GM19438 (cell line): Measurements from ENCODE around the gene HCFC1.

Experiments used
- ATAC-seq: cut with Tn5 transposase; IDR thresholded peaks from one replicate; pipeline ENCODE4 v1.9.1; 2021; ENCODE audit warnings: low read depth; ENCODE audit not compliant: unreplicated experiment

The HCFC1 gene

DNA sequence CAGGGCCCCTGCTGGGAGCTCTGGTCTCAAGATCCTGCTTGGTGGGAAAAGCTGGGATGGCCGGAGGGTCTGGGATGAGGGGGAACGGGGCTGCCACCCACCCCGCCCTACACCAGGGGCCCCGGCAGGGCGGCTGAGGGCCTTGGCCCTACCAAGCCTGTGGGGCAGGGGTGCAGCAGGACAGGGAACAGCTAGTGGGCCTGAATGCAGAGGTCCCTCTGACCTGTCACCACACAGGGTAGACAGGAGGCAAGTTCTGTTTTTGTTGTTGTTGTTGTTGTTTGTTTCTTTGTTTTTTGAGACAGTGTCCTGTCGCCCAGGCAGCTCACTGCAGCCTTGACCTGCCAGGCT, 26.8 kb downstream of the HCFC1 start:
- no peak for ATAC-seq

- no peak for ATAC-seq
These were observed 27.3 kb downstream of the HCFC1 start, which contains the start of gene RENBP for GRCh38 chrX:153944140-153944799. TSS of gene RENBP (minus strand) at chrX:153944643. CDS start at chrX:153944610, 33 bp downstream.

DNA sequence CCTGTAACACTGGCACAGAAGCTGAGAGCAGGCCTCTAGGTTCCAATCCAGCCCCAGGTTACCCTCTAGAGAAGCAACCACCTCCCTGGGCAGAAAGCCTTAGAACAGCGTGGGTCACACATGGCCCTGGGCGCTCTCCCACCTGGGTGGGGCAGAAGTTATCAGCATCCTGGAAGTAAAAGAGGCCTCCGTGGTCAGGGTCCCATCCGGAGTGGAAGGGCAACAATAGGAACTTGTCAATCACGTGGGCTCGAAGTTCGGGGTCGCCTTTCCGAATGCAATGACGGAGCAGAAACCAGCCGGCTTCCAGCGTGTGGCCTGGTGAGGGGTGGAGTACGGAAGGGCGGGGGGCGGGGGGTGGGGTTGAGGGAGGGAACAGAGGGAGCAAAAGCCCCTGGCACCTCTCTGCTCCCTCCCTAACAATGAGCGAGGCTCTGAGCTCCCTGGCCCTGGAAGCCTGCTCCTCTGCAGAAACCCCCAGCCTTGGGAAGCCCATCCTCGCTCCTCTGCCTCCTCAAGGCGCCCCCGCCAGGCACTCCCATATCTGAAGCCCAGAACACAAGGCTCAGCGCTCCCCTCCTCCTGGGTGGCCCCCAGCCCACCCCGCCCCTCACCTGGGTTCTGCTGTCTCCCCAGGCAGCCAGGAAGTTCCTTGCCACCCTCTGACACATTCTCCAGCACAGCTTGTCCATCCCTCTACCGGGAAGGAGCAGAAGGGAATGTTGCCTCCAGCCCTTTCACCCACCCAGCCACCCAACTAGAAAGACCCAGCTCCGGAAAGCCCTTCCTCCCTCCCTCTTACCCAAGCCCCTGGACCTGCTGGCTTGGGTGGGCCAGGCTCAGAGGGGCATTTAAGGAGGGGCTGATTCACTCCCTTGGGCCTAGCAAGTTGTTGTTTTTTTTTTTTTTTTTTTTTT, 30.0 kb downstream of the HCFC1 start:
- no peak for ATAC-seq

GRCh38 chrX:153939573-153939972, 32.0 kb downstream of the HCFC1 start:
- no peak for ATAC-seq

- no peak for ATAC-seq
These were observed 33.3 kb downstream of the HCFC1 start for GRCh38 chrX:153938226-153938786.

DNA sequence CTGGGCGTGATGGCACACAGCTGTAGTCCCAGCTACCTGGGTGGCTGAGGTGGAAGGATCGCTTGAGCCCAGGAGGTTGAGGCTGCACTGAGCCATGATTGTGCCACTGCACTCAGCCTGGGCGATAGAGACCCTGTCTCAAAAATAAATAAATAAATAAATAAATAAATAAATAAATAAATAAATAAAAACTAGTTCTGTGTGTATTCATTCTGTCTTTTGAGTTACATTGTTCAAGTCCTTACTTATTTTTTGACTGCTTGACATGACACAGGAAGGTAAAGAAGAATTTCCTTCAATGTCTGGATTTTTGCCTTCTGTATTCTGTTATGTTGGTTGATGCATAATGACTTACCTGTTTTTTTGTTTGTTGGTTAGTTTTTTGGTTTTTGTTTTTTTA, 34.6 kb downstream of the HCFC1 start:
- ATAC-seq, result no peak

GRCh38 chrX:153935326-153935851, 36.2 kb downstream of the HCFC1 start:
- peak; percentile 13 for ATAC-seq

GRCh38 chrX:153934762-153935325, 36.8 kb downstream of the HCFC1 start, which contains the start of gene NAA10:
TSS of gene NAA10 (minus strand) at chrX:153935037. CDS start at chrX:153934904, 133 bp downstream.
- ATAC-seq, result peak; percentile 90

GRCh38 chrX:153934148-153934761, 37.4 kb downstream of the HCFC1 start:
- peak; percentile 4 for ATAC-seq

GRCh38 chrX:153933748-153934147, 37.9 kb downstream of the HCFC1 start:
- ATAC-seq, result no peak

GRCh38 chrX:153932220-153932915, 39.2 kb downstream of the HCFC1 start:
- no peak for ATAC-seq

DNA sequence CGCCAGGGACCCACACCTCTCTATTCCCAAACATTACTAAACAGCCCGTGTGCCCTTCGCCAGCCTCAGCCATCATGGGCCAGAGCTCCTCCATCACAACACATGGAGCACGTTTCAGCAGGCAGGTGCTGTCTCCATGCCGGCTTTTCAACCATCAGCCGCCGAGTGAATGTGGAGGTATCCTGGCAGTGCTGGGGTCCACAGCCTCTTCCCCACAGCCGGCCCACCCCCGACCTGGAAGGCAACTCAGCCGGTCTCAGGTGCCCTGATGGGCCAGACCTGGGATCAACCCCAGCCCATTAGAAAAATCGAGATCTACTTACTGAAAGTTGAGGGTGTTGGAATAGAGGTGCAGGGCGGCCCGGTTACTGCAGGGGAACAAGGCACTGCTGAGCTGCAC, 39.9 kb downstream of the HCFC1 start:
- no peak for ATAC-seq

DNA sequence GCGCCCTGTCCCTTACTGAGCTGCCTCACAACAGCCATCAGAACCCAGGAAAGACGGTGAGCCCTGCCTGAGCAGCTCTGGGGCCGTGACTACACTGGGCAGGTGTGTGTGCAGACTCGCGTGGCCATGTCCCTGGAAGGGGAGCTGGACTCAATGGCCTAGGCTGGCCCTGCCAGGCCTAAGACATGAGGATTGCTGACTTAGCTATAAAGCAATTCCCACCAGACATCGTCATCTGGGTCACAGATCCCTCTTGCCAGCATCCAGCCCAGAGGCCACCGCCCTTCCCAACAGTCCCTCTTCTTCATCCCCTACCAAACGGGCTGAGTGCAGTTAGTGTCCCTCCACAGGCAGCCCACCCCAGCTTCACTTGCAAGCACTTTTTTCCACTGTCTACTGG, 40.5 kb downstream of the HCFC1 start:
- no peak for ATAC-seq

DNA sequence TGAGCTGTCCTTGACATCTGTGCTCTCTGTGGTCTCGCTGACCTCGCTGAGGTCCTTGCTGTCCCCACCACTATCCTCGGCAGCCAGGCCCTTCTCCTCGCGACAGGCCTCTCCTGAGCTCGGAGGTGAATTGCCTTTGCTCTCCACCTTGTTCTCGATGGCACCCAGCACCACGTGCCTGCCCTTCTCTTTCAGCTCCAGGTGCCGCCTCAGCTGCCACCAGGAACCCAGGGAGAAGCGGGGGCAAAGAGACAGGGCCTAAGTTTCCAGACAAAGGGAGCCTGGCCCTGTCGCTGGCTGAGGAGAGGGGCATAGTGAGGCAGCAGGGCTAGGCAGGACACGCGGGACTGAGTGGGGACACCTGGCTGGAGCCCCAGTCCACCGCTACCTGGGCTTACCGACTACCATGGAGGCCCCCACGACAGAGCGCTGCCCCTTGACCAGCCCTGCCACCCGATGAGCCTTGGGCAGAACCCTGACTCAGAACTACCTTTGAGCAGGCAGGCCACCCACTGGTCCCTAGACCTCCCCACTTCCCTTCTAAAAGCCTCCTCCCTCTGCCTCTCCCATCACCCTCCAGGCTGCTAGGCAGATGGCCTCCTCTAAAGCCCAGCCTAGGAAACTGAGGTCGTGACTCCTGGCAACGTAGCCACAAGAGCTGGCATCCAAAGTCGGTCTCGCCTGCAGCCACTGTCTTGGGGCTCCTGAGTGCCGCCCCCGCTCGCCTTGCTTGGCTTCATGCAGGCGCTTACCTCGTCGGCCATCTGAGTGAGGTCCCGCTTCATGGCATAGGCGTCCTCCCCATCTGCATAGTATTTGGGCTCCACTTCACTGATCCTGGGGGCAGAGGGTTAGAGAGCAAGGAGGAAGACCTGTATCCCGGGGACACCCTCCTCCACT, 41.4 kb downstream of the HCFC1 start:
- ATAC-seq, result no peak

GRCh38 chrX:153929576-153929975, 42.0 kb downstream of the HCFC1 start:
- ATAC-seq, result no peak

- ATAC-seq, result no peak
These were observed 42.8 kb downstream of the HCFC1 start for GRCh38 chrX:153928846-153929245.

DNA sequence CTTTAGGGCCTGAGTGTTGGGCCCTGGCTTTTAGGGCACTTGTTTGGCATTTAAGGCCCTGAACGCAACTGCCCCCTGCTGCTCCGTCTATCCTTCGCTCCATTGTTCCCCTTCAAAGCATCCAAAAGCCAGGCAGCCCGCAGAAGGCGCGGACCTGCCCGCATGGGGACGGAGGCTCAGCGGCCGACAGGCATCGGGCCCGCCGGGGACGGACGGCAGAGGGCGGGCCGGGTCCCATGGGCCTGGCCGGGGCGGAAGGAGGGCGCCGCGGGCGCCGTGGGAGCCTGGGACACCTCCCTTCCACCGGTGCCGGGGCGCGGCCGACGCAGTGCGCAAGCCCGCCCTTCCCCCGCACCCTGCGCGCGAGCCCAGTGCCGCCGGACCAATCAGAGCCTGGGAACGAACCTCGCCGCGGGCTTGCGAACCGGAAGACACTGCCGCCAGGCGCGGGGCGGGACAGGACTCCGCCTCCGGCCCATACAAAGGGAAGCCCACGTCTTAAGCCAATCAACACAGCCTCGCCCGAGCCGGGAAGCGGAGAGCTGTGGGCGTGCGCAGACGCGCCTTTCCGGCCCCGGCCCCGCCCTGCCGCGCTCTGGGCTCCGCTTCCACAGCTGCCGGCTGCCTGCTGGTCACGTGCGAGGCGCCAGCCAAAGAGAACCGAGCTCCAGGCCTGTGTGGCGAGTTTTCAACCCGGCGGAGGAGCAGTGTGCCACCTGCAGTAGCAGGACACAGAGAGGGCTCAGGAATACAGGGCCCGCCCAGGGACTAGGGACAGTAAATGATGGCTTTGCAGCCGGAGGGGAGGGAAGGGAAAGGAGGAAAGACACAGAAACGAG, 43.5 kb downstream of the HCFC1 start:
- peak; percentile 55 for ATAC-seq

DNA sequence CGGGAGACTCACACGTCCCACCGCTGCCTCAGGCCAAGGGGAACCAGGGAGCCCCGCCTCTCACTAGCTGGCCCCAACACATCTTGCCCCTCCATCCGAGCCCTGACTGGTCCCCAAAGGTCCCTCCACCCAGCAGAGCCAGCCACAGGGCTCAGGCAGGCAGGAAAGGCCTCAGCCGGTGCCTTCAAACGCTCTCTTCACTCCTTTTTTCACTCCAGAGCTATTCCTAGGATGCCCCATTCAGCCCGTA, 44.0 kb downstream of the HCFC1 start:
- ATAC-seq, result no peak
